Skeletal muscle satellite cell (primary cell): ENCODE results near the gene SLC25A5.
"Not testable (repeated sequence)": the region's sequence is repeated elsewhere in the genome, so short reads cannot be mapped to it uniquely, and the experiment has no call there.

ENCODE experiments used
- H3K27me3 ChIP-seq: 2 replicates; pipeline ENCODE4 v1.7.0; 2013; ENCODE audit warnings: low read length; ENCODE audit not compliant: control insufficient read depth, insufficient read depth
- H3K36me3 ChIP-seq: 2 replicates; pipeline ENCODE4 v1.7.0; 2013; ENCODE audit warnings: mild to moderate bottlenecking, control low read depth, low read length; ENCODE audit not compliant: insufficient read depth
- H3K4me1 ChIP-seq: 2 replicates; pipeline ENCODE4 v1.7.0; 2013; ENCODE audit warnings: low read length; ENCODE audit not compliant: control insufficient read depth, insufficient read depth
- H3K4me2 ChIP-seq: 2 replicates; pipeline ENCODE4 v1.7.0; 2013; ENCODE audit warnings: mild to moderate bottlenecking, low read length
- H3K4me3 ChIP-seq: 2 replicates; pipeline ENCODE4 v1.7.0; 2013; ENCODE audit warnings: low read length
- H3K9ac ChIP-seq: 2 replicates; pipeline ENCODE4 v1.7.0; 2013; ENCODE audit warnings: mild to moderate bottlenecking, low read depth, low read length, moderate library complexity
- H3K9me3 ChIP-seq: replicated peaks from 2 replicates; pipeline ENCODE4 v1.7.0; 2013; ENCODE audit warnings: mild to moderate bottlenecking, control low read depth, low read length

Gene SLC25A5

DNA sequence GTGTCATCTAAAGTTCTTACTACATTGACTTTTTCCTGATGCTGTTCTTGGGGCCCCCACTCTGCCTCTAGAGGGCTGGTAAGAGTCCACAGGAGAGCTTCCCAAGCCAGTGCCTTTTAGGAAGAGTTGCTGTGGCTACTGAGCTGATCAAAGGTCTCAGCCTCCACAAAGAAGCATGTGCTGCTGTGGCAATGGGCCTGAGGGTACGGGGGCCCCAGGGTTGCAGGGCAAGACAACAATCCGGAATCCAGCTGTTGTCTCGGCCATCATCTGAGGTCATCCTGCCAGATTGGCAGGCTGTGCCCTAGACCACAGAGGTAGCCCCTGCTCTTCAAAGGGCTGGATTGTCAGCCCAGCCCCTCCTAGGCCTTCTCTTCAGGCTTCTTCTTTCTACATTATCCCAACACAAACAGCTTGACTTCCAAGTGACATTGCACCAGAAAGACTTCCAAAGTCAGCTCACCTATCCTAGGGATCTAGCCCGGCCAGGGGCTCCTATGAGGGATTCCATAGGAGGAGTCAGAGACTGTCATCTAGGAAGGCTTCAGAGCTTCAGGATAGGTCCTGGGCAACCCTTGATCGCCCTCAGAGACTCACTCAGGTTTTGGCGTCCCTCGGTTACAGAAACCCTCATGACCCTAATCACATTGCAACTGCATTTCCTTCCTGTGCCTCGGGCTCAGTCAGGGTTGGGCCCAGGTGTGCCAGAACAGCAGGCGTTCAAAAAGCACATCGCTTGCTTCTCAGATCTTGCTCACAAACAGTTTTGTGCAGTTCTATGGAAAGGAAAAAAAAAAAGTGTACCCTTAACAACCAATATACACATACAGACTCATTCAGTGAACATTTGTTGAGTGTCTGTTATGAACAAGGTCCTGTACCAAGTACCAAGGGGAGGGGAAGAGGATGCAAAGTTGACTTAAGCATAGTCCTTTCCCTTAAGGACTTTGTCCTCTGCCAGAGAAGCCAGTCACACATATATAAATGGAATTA lies 27.8 kb downstream of the SLC25A5 start:
- Histone ChIP-seq H3K4me2 (no peak overlapping the region), H3K4me3 (no peak overlapping the region), H3K9ac (no peak overlapping the region), H3K4me1 (no peaks in the 10 kb centered on the region), H3K36me3 (no peaks in the 10 kb centered on the region), H3K27me3 (no peaks in the 10 kb centered on the region), H3K9me3 (no peaks in the 10 kb centered on the region)

DNA sequence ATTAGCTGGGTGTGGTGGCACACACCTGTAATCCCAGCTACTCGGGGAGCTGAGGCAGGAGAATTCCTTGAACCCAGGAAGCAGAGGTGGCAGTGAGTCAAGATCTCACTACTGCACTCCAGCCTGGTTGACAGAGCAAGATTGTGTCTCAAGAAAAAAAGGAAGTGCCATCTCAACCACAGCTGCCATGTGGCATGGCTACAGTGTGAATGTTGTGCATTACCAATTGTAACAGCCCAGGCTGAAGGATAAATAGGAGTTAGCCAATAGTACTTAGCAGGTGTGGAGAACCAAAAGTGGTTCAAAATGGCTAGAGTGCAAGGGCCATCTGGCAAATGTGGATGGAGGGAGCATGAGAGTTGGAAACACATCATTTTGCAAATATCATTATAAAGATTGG lies 28.9 kb downstream of the SLC25A5 start:
- H3K9ac ChIP-seq: no peak overlapping the region
- no peak overlapping the region for H3K4me2 ChIP-seq
- no peaks in the 10 kb centered on the region for H3K27me3 ChIP-seq
- no peaks in the 10 kb centered on the region for H3K9me3 ChIP-seq
- H3K36me3 ChIP-seq: no peaks in the 10 kb centered on the region
- no peak overlapping the region for H3K4me3 ChIP-seq
- H3K4me1 ChIP-seq: peaks cover 2% of the 10 kb centered on the region

DNA sequence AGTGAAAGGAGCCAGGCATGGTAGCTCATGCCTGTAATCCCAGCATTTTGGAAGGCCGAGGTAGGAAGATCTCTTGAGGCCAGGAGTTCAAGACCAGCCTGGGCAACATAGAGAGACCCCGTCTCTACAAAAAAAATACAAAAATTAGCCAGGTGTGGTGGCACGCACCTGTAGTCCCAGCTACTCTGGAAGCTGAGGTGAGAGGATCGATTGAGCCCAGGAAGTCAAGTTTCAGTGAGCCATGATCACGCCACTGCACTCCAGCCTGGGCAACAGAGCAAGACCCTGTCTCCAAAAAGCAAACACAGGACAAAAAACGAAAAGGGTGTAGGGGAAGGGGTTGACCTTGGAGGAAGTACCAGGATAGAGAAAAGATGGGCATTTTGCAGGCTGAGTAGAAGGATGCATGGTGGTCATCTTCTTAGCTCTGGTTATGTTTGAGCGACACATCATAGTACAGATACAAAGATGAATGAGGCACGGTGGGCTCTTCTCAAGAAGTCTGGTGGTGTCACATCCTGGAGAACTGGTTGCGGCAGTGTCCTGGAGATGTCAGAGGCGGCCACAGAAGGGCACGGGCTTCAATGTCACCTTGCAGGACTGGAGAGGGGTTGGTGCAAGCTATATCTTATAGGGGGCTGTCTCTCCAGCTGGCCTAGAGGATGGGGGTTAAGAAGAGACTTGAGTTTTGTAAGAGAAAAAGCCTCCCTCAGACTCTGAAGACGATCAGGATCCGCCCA lies 32.0 kb downstream of the SLC25A5 start:
- no peaks in the 10 kb centered on the region for H3K27me3 ChIP-seq

DNA sequence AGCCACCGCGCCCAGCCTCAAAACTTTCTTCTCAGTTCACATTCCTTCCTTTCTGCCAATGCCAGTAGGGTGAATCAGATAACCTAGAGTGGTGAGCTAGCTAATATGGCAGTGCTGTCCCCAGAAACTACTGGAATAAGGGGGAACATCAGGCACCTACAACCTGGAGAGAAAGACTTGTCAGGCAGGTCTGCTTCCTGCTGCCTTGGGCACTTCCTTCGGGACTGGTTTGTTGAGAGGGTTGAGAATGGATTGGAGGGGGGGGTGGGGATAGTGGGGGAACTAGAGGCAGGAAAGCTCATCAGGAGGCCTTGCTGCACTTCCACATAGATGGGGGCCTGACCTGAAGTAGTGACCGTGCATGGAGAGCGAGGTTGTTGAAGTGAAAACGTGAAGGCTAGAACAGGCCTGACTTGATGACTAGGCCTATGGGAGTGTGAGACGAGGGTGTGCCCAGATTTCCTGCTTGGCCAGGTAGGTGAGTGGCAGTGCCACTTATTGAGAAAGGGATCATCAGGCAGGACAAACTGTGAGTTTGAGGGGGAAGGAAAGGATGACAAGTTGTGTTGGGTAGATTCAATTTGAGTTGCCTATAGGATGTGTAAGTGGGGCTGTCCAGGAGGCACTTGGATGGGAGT lies 33.4 kb downstream of the SLC25A5 start:
- Histone ChIP-seq H3K27me3 (no peaks in the 10 kb centered on the region), H3K4me3 (no peak overlapping the region), H3K9me3 (no peaks in the 10 kb centered on the region), H3K9ac (no peak overlapping the region), H3K36me3 (no peaks in the 10 kb centered on the region), H3K4me1 (peaks cover 17% of the 10 kb centered on the region), H3K4me2 (no peak overlapping the region)

More for the DNA sequence above, 32.0 kb downstream of the SLC25A5 start:
- Histone ChIP-seq H3K9me3 (no peaks in the 10 kb centered on the region), H3K4me2 (no peak overlapping the region), H3K4me1 (peaks cover 17% of the 10 kb centered on the region), H3K36me3 (no peaks in the 10 kb centered on the region), H3K4me3 (no peak overlapping the region), H3K9ac (no peak overlapping the region)

DNA sequence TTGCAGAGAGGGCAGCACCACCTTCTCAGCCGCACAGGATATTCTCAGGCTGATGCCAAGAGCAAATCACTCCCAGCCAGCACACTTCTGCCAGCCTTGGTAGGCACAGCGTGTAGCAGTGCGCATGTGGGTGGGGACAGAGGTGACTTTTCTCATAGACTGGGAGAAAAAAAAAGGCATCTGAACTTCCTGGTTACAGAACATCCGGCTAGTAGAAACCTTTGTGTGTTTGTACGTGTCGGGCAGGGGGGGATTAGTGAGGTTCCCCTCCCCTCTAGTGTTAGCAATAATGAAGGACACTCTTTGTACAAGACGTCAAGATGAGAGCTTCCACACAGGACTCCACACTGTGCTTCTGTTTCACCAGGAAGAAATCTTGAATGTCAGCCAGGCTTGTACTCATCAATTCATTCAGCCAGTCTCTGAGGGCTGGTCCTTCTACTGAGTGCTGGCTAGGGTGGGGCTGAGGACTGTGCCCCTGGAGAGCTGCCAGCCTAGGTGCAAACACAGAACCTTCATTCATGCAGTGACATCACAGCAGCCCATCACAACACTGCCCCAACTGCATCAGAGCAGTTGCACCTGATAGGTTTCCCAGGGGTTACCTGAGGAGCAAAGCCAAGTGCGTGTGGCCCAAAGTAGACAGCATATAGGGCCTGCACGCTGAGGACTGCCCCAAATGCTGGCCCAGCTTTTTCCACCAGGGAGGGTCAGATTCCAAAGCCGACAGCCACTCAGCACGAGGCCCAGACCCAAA lies 34.7 kb downstream of the SLC25A5 start:
- Histone ChIP-seq H3K4me2 (peak overlapping the region; percentile 71), H3K9me3 (no peaks in the 10 kb centered on the region), H3K4me1 (peaks cover 24% of the 10 kb centered on the region), H3K4me3 (no peak overlapping the region), H3K36me3 (no peaks in the 10 kb centered on the region), H3K27me3 (no peaks in the 10 kb centered on the region), H3K9ac (peak overlapping the region; percentile 27)

DNA sequence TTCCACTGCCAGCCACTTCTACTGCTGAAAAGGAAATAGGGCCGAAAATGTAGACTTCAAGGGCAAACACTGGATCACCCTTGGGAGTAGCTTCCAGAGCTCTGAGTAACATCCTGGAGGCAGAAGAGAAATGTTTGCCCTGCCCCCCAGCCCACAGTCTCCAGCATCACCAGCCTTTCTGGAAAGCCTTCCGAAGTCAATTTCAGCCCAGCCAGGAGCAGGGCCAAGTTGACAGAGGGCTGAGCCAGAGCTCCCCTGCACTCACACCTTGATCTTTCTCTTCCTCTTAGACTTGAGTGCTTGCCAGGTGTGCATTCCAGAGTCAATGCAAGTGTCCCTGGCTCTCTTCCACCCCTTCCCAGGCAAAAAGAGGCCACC lies 35.2 kb downstream of the SLC25A5 start:
- no peaks in the 10 kb centered on the region for H3K27me3 ChIP-seq
- H3K4me3 ChIP-seq: no peak overlapping the region
- no peak overlapping the region for H3K9ac ChIP-seq
- H3K9me3 ChIP-seq: no peaks in the 10 kb centered on the region
- H3K4me1 ChIP-seq: peaks cover 24% of the 10 kb centered on the region
- H3K36me3 ChIP-seq: no peaks in the 10 kb centered on the region
- H3K4me2 ChIP-seq: peak overlapping the region; percentile 71

DNA sequence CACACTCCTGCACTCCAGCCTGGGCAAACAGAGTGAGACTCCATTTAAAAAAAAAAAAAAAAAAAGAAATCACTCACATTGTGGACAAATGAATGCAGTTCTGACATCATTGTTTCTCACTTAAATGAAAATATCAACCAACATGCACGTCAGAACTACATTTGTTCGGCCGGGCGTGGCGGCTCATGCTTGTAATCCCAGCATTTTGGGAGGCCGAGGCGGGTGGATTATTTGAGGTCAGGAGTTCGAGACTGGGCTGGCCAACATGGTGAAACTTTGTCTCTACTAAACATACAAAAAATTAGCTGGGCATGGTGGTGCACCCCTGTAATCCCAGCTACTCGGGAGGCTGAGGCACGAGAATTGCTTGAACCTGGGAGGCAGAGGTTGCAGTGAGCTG lies 36.9 kb downstream of the SLC25A5 start:
- not testable (repeated sequence) for H3K4me3 ChIP-seq, H3K9me3 ChIP-seq, H3K9ac ChIP-seq, H3K27me3 ChIP-seq, H3K4me2 ChIP-seq, H3K36me3 ChIP-seq
- peaks cover 24% of the 10 kb centered on the region for H3K4me1 ChIP-seq

DNA sequence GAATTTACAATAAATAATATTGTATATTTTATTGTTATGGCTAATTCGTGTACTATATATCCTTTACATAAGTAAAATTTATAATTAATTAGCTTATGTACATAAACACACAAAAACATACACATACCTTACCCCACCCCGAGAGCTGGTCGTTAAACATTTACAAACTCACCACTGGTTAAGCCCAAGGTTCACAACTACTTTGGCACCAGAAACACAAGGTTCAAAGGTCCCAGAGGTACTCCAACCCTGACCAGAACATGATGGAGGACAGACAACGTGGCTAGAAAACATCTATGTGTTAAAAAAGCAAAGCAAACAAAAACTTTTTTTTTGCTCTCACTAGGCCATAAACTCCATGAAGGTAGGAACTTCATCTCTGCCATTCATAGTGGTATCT lies 37.7 kb downstream of the SLC25A5 start:
- Histone ChIP-seq H3K36me3 (no peaks in the 10 kb centered on the region), H3K9ac (no peak overlapping the region), H3K4me2 (no peak overlapping the region), H3K4me1 (peaks cover 24% of the 10 kb centered on the region), H3K27me3 (no peaks in the 10 kb centered on the region), H3K4me3 (no peak overlapping the region), H3K9me3 (no peaks in the 10 kb centered on the region)

DNA sequence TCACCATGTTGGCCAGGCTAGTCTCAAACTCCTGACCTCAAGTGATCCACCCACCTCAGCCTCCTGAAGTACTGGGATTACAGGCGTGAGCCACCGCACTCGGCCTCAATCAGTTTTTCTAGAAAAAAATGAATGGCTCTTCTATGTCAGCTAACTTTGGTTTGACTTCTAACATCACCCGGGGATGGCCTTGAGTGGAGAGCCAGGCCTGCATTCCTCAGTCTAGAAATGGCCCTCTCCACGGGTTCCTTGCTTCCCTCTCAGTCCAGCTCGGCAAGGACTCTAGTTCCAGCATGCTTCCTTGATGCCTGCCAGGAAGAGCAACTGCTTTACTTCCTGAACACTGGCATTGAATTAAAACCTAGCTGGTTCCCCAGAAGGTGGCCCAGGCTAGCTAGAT lies 39.0 kb downstream of the SLC25A5 start:
- Histone ChIP-seq H3K9ac (no peak overlapping the region), H3K36me3 (no peaks in the 10 kb centered on the region)

DNA sequence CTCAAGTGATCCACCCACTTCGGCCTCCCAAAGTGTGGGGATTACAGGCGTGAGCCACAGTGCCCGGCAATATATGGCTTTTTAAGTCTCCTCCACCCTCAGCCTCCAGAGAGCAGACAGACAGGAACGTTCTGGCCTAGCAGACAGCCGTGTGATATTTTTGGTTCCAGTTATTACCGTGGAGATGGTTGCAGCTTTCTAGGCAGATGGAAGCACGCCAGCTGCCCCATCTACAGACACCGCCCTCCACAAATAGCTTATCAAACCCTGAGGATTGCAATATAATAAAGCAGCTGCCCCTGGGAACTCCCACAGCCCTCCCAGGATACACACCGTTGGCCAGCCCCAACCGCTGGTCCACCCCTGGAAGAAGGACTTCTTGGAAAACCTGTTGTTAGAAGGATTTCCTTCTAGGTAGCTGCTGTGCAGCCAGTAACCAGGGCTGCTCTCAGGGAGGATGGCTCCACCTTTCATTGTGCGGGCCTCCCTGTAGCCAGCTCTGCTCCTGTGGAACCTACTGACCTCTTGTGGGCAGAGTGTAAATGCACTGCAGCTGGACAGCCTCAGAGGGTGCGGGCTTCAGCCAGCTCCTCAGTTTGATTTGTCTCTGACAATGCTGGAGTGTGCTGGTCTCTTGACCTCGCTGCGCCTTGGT lies 44.0 kb downstream of the SLC25A5 start:
- no peaks in the 10 kb centered on the region for H3K9me3 ChIP-seq
- no peak overlapping the region for H3K4me2 ChIP-seq
- H3K4me1 ChIP-seq: peaks cover 5% of the 10 kb centered on the region
- H3K36me3 ChIP-seq: no peaks in the 10 kb centered on the region
- H3K9ac ChIP-seq: no peak overlapping the region
- no peak overlapping the region for H3K4me3 ChIP-seq
- H3K27me3 ChIP-seq: no peaks in the 10 kb centered on the region

More for the DNA sequence above, 39.0 kb downstream of the SLC25A5 start:
- H3K4me3 ChIP-seq: no peak overlapping the region
- no peaks in the 10 kb centered on the region for H3K9me3 ChIP-seq
- peaks cover 22% of the 10 kb centered on the region for H3K4me1 ChIP-seq
- no peaks in the 10 kb centered on the region for H3K27me3 ChIP-seq
- H3K4me2 ChIP-seq: no peak overlapping the region
